ENCODE results near the gene ADCY9.

Gene ADCY9

DNA sequence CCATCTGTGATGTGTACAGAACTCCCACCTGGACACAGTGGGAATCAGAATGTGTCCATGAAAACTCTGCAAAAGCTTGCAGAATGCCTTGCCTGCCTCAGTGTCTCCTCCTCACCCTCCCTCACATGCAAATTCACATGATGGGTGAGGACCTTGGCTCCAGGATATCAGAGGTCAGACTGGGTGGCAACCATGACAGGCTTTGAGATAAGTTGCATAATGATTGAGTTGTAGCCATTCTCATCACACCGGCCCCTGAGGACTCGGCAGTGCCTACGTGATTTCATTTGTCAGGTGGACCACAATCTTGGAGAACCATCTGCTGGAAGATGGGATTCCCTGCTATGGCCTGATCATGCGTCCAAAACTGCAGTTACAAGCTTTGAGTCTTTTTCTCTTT lies 3.9 kb upstream of the ADCY9 start:
- DNase-seq: no peak

- DNase-seq: no peak
These were observed 972 bp upstream of the ADCY9 start for GRCh38 chr16:4117250-4117578.

GRCh38 chr16:4115949-4116318 lies 308 bp downstream of the ADCY9 start:
- no peak for DNase-seq

GRCh38 chr16:4115209-4115948 lies 863 bp downstream of the ADCY9 start:
- peak; percentile 25 to 36 for DNase-seq

- no peak for DNase-seq
These were observed 1.7 kb downstream of the ADCY9 start for GRCh38 chr16:4114257-4115208.

GRCh38 chr16:4113358-4114256 lies 2.6 kb downstream of the ADCY9 start:
- DNase-seq: peak; percentile 8 to 29

- DNase-seq: peak in 1 of 2 experiments; percentile 4
These were observed 4.2 kb downstream of the ADCY9 start for GRCh38 chr16:4111748-4112696.

DNA sequence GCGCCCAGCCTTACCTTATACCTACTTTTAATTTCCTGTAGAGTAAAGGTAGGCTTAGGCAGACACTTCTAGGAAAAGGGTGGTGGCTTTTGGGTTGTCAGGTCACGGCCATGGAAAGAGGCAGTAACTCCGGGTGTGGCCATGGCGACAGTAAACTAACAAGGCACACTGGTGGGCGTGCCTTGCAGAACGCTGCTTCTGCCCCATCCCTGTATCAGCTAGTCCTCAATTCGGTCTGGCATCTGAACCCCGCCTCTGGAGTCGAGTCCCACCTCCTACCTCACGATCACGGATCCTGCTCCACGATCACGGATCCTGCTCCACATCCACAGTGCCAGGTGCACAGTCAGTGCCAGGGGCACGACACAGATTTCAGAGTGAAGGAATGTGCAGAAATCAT lies 5.6 kb downstream of the ADCY9 start:
- DNase-seq: no peak

- DNase-seq: no peak
These were observed 6.2 kb downstream of the ADCY9 start for GRCh38 chr16:4110065-4110464.

- DNase-seq: no peak
These were observed 6.9 kb downstream of the ADCY9 start for GRCh38 chr16:4109250-4109736.

DNA sequence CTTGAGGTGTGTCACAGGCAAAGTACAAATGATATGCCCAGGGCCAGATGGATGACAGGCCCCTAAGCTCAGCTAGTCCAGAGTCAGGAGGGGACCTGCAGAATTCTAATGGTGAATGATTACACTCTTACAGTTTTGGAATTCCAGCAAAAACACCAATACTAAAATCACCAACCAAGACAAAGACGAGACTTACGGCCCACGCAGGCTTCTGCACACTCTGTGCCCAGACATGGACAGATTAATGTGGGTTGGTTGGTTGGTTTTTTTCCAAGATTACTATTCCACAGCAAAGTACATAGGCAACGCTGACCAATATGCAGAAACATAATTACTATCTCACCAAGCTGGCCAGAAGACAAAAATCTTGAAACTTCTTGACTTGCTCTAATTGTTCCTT lies 9.7 kb downstream of the ADCY9 start:
- DNase-seq: no peak

DNA sequence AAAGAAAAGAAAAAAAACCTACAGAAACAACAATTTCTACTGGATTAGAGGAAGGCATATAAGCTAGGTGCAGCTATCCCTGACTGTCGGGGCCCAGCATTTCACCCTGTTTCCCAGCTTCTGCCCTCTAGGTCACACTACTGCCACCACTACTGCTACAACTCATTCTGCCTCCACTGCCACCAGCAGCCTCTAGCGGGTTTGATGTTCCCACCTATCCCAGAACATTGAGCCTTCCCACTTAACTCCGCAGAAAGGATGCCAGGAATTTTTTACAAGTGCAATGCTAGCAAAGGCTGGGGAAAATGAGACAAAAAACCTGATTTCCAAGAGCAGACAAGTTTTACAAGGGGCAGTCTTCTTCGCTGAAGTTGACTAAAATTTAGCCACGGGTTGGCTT lies 10.4 kb downstream of the ADCY9 start:
- no peak for DNase-seq

GRCh38 chr16:4103745-4104144 lies 12.5 kb downstream of the ADCY9 start:
- DNase-seq: no peak

DNA sequence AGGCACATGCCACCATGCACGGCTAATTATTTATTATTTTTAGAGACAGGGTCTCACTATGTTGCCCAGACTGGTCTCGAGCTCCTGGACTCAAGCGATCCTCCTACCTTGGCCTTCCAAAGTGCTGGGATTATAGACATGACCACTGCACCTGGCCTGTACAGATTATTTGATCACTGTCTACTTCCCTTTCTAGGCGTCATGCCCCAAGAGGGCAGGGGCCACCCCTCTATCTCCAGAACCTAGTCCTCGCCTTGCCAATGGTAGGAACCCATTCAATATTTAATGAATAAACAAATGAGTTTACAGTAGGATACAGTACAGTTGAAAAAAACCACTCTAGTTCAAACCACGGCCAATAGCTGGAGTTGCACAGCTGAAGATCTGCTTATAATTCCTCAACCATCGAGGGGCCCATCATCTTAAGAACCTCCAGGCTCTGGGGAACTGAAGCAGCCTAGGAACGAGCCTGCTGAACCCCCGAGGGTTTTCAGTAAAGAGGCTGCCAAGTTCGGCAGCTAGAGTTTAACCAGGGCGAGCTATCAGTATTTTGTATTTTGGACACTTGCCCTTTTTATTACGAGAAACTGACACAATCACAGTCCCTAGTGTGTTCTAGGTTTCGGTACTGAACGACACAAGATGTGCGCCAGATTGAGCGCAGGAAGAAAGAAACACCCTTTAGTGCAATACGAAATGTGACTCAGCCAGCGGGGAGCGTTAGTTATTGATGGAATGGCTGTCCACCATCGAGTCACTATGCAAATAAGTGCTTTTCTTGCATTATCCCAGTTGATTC lies 14.6 kb downstream of the ADCY9 start:
- DNase-seq: no peak

- no peak for DNase-seq
These were observed 17.7 kb downstream of the ADCY9 start for GRCh38 chr16:4098501-4098900.

DNA sequence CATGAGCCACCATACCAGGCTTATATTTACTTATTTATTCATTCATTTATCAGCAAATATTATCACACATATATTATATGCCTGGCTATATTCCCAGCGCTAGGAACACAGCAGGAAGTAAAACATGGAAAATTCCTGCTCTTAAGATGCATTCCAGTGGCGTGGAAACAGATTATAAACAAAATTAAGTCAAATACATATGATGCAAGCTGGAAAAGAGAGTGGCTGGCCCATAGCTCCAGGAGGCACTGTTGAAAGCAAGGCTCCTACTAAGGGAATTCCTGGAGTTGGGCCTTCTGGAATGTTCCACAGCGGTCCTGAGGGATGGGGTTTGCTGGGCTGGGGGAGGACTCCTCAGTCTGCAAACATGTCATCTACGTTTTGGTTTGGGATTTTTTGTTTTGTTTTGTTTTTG lies 18.4 kb downstream of the ADCY9 start:
- no peak for DNase-seq

- no peak for DNase-seq
These were observed 19.7 kb downstream of the ADCY9 start for GRCh38 chr16:4096509-4096908.

GRCh38 chr16:4094127-4094773 lies 22.0 kb downstream of the ADCY9 start:
- DNase-seq: no peak

GRCh38 chr16:4093495-4094126 lies 22.6 kb downstream of the ADCY9 start:
- DNase-seq: no peak
